ENCODE measurements around the gene OR6V1.

OR6V1 gene

GRCh38 chr7:143052041-143052440, at the start of gene OR6V1:
Gene OR6V1, plus strand, starts transcription at chr7:143052341. Its CDS starts 0 bp downstream, at chr7:143052341.
- DNase-seq (ENCODE audit: low spot score), result no peak

GRCh38 chr7:143002898-143003297, 49.2 kb upstream of the OR6V1 start:
- DNase-seq (ENCODE audit: low spot score), result no peak

- no peak for DNase-seq (ENCODE audit: low spot score)
Observed at GRCh38 chr7:143003393-143004051, 48.6 kb upstream of the OR6V1 start.

- no peak for DNase-seq (ENCODE audit: low spot score)
Observed at GRCh38 chr7:143005632-143006260, 46.4 kb upstream of the OR6V1 start.

DNA sequence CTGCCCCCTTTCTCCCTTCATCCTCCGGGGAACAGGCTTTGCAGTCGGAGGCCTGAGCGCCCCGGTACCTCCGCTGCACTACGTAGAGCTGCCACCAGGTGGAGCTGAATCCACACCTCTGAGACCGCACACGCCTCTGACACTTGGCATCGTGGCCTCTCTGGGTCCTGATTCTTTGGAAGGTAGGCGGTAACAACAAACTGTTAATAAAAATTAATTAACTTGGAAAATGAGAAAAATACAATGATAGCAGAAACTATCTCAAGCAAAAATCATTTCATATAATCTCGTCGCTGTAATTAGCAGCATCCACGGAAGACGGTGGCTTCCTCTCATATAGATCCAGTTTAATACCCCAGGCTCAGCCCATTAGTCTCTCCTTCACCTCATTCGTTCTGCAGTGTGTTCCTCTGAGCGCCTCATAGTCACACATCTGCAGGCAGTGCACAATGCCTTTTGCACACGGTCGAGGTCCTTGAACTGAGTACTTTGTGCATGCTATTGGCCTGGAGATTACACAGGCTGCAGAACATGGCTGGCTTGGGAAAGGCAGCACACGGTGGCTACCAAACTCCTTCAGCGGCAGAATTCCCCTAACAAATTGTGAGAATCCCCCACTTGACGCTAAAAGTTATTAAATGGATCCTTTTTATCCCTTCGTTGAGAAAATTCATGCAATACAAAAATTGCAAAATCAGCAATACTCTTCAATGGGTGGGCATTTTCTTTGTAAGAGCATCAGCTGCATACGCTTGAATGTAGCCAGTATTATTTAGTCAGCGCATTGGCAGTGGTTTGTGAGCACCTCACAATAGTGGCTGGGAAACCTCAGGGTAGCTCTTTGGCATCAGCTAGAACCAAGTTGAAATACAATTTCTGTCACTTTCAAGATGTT, 43.9 kb upstream of the OR6V1 start:
- peak; percentile 87 for DNase-seq (ENCODE audit: low spot score)

DNA sequence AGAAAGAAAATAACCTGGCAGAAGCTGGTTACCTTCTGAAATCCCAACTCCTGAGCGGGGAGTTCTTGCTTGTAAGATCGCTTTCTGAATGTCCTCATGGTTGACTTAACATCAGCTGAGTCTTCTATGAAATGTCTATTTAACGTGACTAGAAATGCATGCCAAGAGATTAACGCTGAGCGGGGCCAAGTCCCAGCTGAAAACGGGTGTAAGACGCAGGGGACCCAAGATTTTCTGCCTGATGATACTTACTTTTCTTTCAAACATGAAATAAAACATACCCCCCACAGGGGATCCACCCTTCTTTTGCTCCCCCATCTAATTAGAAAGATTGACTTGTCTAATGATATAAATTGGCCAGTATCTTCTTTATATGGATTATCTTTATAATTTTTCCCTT, 40.1 kb upstream of the OR6V1 start:
- DNase-seq (ENCODE audit: low spot score), result no peak

GRCh38 chr7:143012409-143012808, 39.7 kb upstream of the OR6V1 start:
- DNase-seq (ENCODE audit: low spot score), result no peak

DNA sequence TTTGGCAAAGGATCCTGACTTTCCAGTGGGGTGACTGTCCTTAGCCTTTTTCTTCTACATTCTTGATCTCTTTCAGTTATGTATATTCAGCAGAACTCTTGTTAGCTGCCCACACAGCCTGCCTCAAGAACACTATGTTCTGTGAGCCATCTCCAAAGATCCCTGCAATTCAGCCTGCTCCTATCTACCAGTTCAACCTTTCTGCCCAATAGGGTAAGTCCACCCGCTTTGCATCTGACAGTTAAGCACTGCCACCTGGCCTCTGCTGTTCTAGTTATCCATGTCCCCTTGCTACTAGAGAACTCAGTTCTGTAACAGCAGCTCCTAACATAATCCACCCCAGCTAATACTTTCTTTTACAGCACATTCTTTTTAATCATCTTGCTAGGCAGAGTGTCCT, 38.7 kb upstream of the OR6V1 start:
- no peak for DNase-seq (ENCODE audit: low spot score)

DNA sequence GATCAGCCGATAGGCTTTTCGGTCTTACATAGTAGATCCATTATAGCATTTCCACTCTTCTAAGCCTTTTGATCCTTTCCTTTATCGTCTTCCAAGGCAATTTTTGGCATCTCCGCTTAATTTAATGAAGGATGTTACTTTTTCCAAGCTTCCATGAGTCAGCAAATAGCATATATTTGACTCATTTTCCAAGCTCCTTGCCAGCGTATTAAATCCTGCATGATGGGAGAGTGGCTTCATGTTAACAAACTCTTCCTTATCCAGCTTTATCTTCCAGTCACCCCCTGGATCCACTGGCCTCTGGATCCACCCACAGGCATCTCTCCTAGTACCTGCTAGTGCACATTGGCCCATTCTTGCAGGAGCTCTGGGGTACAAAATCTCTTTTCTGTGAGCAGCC, 38.2 kb upstream of the OR6V1 start:
- DNase-seq (ENCODE audit: low spot score), result no peak

- DNase-seq (ENCODE audit: low spot score), result no peak
Observed at GRCh38 chr7:143015084-143015483, 37.1 kb upstream of the OR6V1 start.

DNA sequence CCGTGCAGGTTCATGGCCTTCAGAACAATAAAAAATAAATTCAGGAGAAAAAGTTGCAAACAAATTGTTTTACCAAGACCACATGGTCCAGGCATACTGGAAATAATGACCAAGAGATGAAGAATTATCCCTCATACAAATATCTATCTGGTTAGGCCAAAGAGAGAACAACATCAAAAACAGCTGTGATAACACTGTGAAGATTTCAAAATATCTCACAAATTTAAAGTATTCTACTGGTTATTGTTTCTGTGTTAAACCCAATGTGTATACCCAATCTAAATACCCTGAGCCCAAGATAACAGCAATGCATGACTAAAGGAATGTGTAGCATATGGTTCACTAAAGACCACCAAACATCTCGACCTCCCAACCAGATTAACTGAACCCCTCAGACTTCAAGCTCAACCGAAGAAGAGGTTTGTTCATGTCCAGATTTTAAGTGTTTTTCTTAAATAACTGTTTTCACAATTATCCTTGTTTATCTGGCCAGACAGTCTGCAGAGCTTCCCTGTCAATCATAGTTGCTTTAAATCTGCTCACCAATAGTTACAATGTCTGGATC, 36.1 kb upstream of the OR6V1 start:
- DNase-seq (ENCODE audit: low spot score), result no peak

- no peak for DNase-seq (ENCODE audit: low spot score)
Observed at GRCh38 chr7:143016996-143017395, 35.1 kb upstream of the OR6V1 start.

GRCh38 chr7:143018931-143019330, 33.2 kb upstream of the OR6V1 start:
- DNase-seq (ENCODE audit: low spot score), result no peak

- DNase-seq (ENCODE audit: low spot score), result no peak
Observed at GRCh38 chr7:143023047-143023446, 29.1 kb upstream of the OR6V1 start.

- no peak for DNase-seq (ENCODE audit: low spot score)
Observed at GRCh38 chr7:143025371-143025770, 26.8 kb upstream of the OR6V1 start.

DNA sequence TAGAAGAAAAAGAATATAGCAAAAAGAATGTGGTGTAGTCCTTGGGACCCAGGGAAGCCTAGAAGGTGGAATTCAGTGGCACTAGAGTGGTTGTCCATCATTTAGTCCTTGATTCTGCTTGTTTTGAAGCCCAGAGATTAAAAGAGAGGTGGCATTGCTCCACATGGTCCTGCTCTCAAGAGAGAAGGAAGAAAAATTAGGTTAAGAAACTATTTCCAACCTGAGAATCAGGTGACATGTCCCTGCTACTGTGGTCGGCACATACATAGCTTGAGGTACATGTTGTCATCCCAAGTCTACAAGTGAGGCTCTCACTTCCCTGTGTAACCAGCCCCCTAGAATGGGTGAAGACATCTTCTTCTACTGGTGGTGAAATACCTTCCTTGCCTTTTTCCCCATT, 25.1 kb upstream of the OR6V1 start, which contains the start of gene OR9A2:
OR9A2 (minus strand) TSS at position 101 of the 400 bp plus-strand sequence; CDS start at position 101, 0 bp downstream.
- no peak for DNase-seq (ENCODE audit: low spot score)

- no peak for DNase-seq (ENCODE audit: low spot score)
Observed at GRCh38 chr7:143027683-143028082, 24.5 kb upstream of the OR6V1 start.

DNA sequence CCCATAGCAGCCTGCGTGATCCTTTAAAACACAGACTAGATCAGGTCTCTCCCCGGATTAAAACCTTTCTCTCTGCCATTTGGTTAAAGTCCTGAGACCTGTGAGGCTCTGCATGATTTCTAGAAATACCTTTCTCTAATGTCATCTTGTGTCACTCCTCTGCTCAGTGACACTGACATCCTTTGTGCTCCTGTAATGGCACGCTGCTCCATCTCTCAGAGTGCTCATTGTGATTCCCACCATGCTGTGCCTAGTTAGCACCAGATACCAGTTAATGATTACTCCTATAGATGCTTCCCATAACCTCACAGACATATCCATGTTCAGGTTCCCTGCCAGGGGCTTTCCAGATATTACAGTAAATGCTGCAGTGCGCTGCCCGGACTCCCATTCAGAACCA, 13.5 kb upstream of the OR6V1 start:
- no peak for DNase-seq (ENCODE audit: low spot score)

- no peak for DNase-seq (ENCODE audit: low spot score)
Observed at GRCh38 chr7:143040209-143040715, 11.9 kb upstream of the OR6V1 start.

DNA sequence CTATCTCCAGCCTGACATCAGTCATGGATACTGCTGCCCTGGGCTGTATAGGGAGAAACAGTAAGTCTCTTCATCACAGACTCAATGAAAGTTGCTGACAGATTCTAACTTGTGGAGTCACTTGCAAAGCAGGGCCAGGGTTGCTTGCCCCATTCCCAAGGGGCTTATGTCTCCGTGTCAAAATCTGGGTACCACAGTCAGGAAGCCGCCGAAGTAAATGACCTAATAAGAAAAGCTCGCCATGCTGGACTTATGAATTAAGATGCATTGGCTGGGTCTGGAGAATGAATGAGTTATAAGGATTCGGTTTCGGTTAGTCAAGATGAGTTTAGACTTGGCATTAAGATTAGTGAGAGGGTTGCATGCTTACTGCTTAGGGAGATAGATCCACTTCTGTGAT, 10.8 kb upstream of the OR6V1 start:
- DNase-seq (ENCODE audit: low spot score), result no peak

GRCh38 chr7:143042159-143042789, 9.9 kb upstream of the OR6V1 start:
- DNase-seq (ENCODE audit: low spot score), result no peak

- DNase-seq (ENCODE audit: low spot score), result no peak
Observed at GRCh38 chr7:143042790-143043271, 9.3 kb upstream of the OR6V1 start.
